H9 (cell line): Measurements from ENCODE around the gene BICDL2. TPM values are rescaled to one million over a fixed set of nuclear protein-coding genes. Genes with fewer than 3 reads are reported as not detected.
A peak's percentile ranks its signal among the peaks of the same experiment; 100 is the strongest.

Source experiments
- DNase-seq: peaks from one replicate; pipeline ENCODE4 v3.0.0-alpha.2; 2017
- H2AFZ ChIP-seq: one replicate; pipeline ENCODE4 v1.6.1; 2013; ENCODE audit warnings: mild to moderate bottlenecking, low read length, control low read depth, moderate library complexity
- H2AK5ac ChIP-seq: 2 replicates; pipeline ENCODE4 v1.6.1; 2013; ENCODE audit warnings: low read length, control low read depth, mixed read lengths; ENCODE audit not compliant: insufficient read length
- H2BK120ac ChIP-seq: one replicate; pipeline ENCODE4 v1.6.1; 2013; ENCODE audit warnings: low read depth, mild to moderate bottlenecking, low read length, control low read depth, inconsistent platforms; ENCODE audit not compliant: poor library complexity, severe bottlenecking
- H2BK12ac ChIP-seq: 2 replicates; pipeline ENCODE4 v1.6.1; 2013; ENCODE audit warnings: low read length, control low read depth, mixed read lengths, low read depth; ENCODE audit not compliant: insufficient read length
- H2BK15ac ChIP-seq: 2 replicates; pipeline ENCODE4 v1.6.1; 2013; ENCODE audit warnings: low read depth, low read length, control low read depth
- H2BK20ac ChIP-seq: one replicate; pipeline ENCODE4 v1.6.1; 2013; ENCODE audit warnings: low read depth, mild to moderate bottlenecking, low read length, control low read depth, inconsistent platforms; ENCODE audit not compliant: poor library complexity, severe bottlenecking
- H2BK5ac ChIP-seq: 2 replicates; pipeline ENCODE4 v1.6.1; 2013; ENCODE audit warnings: low read length, control low read depth, mixed read lengths; ENCODE audit not compliant: insufficient read length
- H3K14ac ChIP-seq: 2 replicates; pipeline ENCODE4 v1.6.1; 2013; ENCODE audit warnings: low read length, control low read depth; ENCODE audit not compliant: insufficient read depth
- H3K18ac ChIP-seq: 2 replicates; pipeline ENCODE4 v1.6.1; 2013; ENCODE audit warnings: low read depth, mild to moderate bottlenecking, mixed read lengths, low read length, control low read depth; ENCODE audit not compliant: insufficient read length
- H3K23ac ChIP-seq: 2 replicates; pipeline ENCODE4 v1.6.1; 2013; ENCODE audit warnings: low read length, control low read depth, mixed read lengths, low read depth; ENCODE audit not compliant: insufficient read length
- H3K23me2 ChIP-seq: 2 replicates; pipeline ENCODE4 v1.6.1; 2013; ENCODE audit warnings: low read depth, mild to moderate bottlenecking, mixed read lengths, low read length, control low read depth; ENCODE audit not compliant: insufficient read length, poor library complexity, severe bottlenecking
- H3K27ac ChIP-seq: 2 replicates; pipeline ENCODE4 v1.5.1; 2013; ENCODE audit warnings: low read length, control low read depth, mixed read lengths, low read depth; ENCODE audit not compliant: insufficient read length
- H3K27me3 ChIP-seq: 2 replicates; pipeline ENCODE4 v1.6.1; 2013; ENCODE audit warnings: low read length, control low read depth, inconsistent platforms; ENCODE audit not compliant: insufficient read depth
- H3K4ac ChIP-seq: 2 replicates; pipeline ENCODE4 v1.6.1; 2013; ENCODE audit warnings: low read depth, mild to moderate bottlenecking, control low read depth, inconsistent platforms, low read length, moderate library complexity
- H3K4me1 ChIP-seq: 2 replicates; pipeline ENCODE4 v1.6.1; 2013; ENCODE audit warnings: low read length, control low read depth, inconsistent platforms; ENCODE audit not compliant: insufficient read depth
- H3K4me2 ChIP-seq: 2 replicates; pipeline ENCODE4 v1.6.1; 2013; ENCODE audit warnings: low read length, control low read depth, mixed read lengths; ENCODE audit not compliant: insufficient read length, insufficient read depth
- H3K56ac ChIP-seq: 2 replicates; pipeline ENCODE4 v1.6.1; 2013; ENCODE audit warnings: low read depth, mild to moderate bottlenecking, mixed read lengths, low read length, control low read depth; ENCODE audit not compliant: insufficient read length
- H3K79me1 ChIP-seq: 2 replicates; pipeline ENCODE4 v1.6.1; 2013; ENCODE audit warnings: low read depth, mild to moderate bottlenecking, moderate library complexity, low read length, control low read depth, inconsistent platforms; ENCODE audit not compliant: insufficient read depth, poor library complexity, severe bottlenecking
- H3K79me2 ChIP-seq: 2 replicates; pipeline ENCODE4 v1.6.1; 2013; ENCODE audit warnings: low read length, control low read depth, inconsistent platforms; ENCODE audit not compliant: insufficient read depth
- H3K9ac ChIP-seq: 2 replicates; pipeline ENCODE4 v1.6.1; 2013; ENCODE audit warnings: low read length, control low read depth, mixed read lengths; ENCODE audit not compliant: insufficient read length; ENCODE audit errors: extremely low read depth
- H3K9me3 ChIP-seq: one replicate; pipeline ENCODE4 v1.6.1; 2013; ENCODE audit warnings: low read depth, low read length, inconsistent platforms; ENCODE audit not compliant: control insufficient read depth
- H3T11ph ChIP-seq: one replicate; pipeline ENCODE4 v1.6.1; 2013; ENCODE audit warnings: mild to moderate bottlenecking, low read length, control low read depth, inconsistent platforms
- H4K20me1 ChIP-seq: one replicate; pipeline ENCODE4 v1.6.1; 2013; ENCODE audit not compliant: control insufficient read depth, insufficient read length, insufficient read depth
- H4K5ac ChIP-seq: 2 replicates; pipeline ENCODE4 v1.6.1; 2013; ENCODE audit warnings: low read depth, mild to moderate bottlenecking, mixed read lengths, low read length, control low read depth; ENCODE audit not compliant: insufficient read length
- H4K8ac ChIP-seq: replicated peaks from 2 replicates; pipeline ENCODE4 v1.6.1; 2013; ENCODE audit warnings: low read length, control low read depth, mixed read lengths, low read depth; ENCODE audit not compliant: insufficient read length
- H4K91ac ChIP-seq: 2 replicates; pipeline ENCODE4 v1.6.1; 2013; ENCODE audit warnings: low read depth, mild to moderate bottlenecking, moderate library complexity, mixed read lengths, low read length, control low read depth; ENCODE audit not compliant: insufficient read length
- H3K27ac Mint-ChIP-seq, 3 experiments: 2 replicates in 2 of 3; 3 replicates in 1 of 3; pipeline ENCODE4 v1.8.0; 2020 to 2021; ENCODE audit warnings: mixed read lengths in 3 of 3, mild to moderate bottlenecking in 1 of 3, moderate library complexity in 1 of 3
- H3K27me3 Mint-ChIP-seq: 2 replicates; pipeline ENCODE4 v1.8.0; 2021; ENCODE audit warnings: low read depth, mild to moderate bottlenecking, moderate library complexity, mixed read lengths
- H3K36me3 Mint-ChIP-seq, 3 experiments: 2 replicates in 2 of 3; 3 replicates in 1 of 3; pipeline ENCODE4 v1.8.0; 2020 to 2021; ENCODE audit warnings: low read depth in 3 of 3, mixed read lengths in 3 of 3; ENCODE audit not compliant: insufficient read depth in 1 of 3
- H3K4me1 Mint-ChIP-seq, 2 experiments: 2 replicates each; pipeline ENCODE4 v1.8.0; 2020; ENCODE audit warnings: mixed read lengths in 2 of 2
- H3K4me3 Mint-ChIP-seq, 2 experiments: 2 replicates in 1 of 2; 3 replicates in 1 of 2; pipeline ENCODE4 v1.8.0; 2020 to 2021; ENCODE audit warnings: mild to moderate bottlenecking in 2 of 2, mixed read lengths in 2 of 2, moderate library complexity in 1 of 2
- H3K9me3 Mint-ChIP-seq, 2 experiments: 2 replicates in 1 of 2; 3 replicates in 1 of 2; pipeline ENCODE4 v1.8.0; 2020; ENCODE audit warnings: mild to moderate bottlenecking in 2 of 2, mixed read lengths in 2 of 2, moderate library complexity in 1 of 2
- CTCF ChIP-seq: fragments of 200-600 bp; sonication (generic); conservative IDR thresholded peaks from 3 replicates; pipeline ENCODE4 v1.8.0; 2021; ENCODE audit warnings: antibody characterized with exemption, mild to moderate bottlenecking
- WGBS: extraction: QIAGEN DNeasy Blood & Tissue Kit; methylation state at CpG from one replicate; pipeline ENCODE4 v1.1.7; 2013; ENCODE audit warnings: missing lambda C conversion rate, low lambda C conversion rate, mixed read lengths; ENCODE audit not compliant: insufficient read length; ENCODE audit errors: extremely low coverage; 5-methylcytosine and 5-hydroxymethylcytosine counted together
- total RNA-seq: library from RNA; stranded (reverse); gene quantifications from 2 replicates; pipeline ENCODE4 v1.2.1, GENCODE V29; 2021

Gene BICDL2
- total RNA-seq, 1 experiment from 2014 or later, result 13.5 TPM

GRCh38 chr16:3013491-3013951 is 23.2 kb downstream of the BICDL2 start:
- no peaks in the 10 kb centered on the region; the same call in 1 of the 2 replicates for H3K4me1 ChIP-seq
- WGBS, result no CpG with 5 or more reads among the region's 27 CpGs
- peaks cover 9% of the 10 kb centered on the region; the same call in 1 of the 2 replicates for H3K79me2 ChIP-seq
- Mint-ChIP-seq H3K9me3 (no peaks in the 10 kb centered on the region), H3K4me1 (peaks cover 51 to 80% of the 10 kb centered on the region in 2 experiments), H3K36me3 (peaks cover 21 to 32% (median 30%) of the 10 kb centered on the region in 3 experiments), H3K27ac (peak overlapping the region in 2 of 3 experiments; percentile 57 to 58; a peak in 2 of 7 replicates), H3K27me3 (peaks cover 6% of the 10 kb centered on the region), H3K4me3 (peak overlapping the region; percentile 19 to 79; a peak in 3 of 5 replicates)
- no peak overlapping the region for H3K56ac ChIP-seq
- no peak overlapping the region for H2BK20ac ChIP-seq
- no peak overlapping the region for H2BK120ac ChIP-seq
- no peak overlapping the region for H3K4me2 ChIP-seq
- H4K8ac ChIP-seq, result no peak overlapping the region
- H3K23ac ChIP-seq, result no peak overlapping the region
- H3K14ac ChIP-seq, result no peak overlapping the region; the same call in 1 of the 2 replicates
- H3K27ac ChIP-seq, result no peak overlapping the region
- no peak overlapping the region for H3K9ac ChIP-seq
- H2AK5ac ChIP-seq, result no peak overlapping the region
- no peak overlapping the region for H4K91ac ChIP-seq
- no peaks in the 10 kb centered on the region for H3K79me1 ChIP-seq
- no peak overlapping the region for H2BK5ac ChIP-seq
- H2BK12ac ChIP-seq, result no peak overlapping the region
- H2AFZ ChIP-seq, result no peak overlapping the region
- no peak overlapping the region for H4K5ac ChIP-seq
- TF ChIP-seq CTCF, result peak; percentile 32; the same call in 2 of the 3 replicates
- H3K4ac ChIP-seq, result no peak overlapping the region
- no peaks in the 10 kb centered on the region for H3K27me3 ChIP-seq
- no peak overlapping the region for H2BK15ac ChIP-seq
- H3T11ph ChIP-seq, result no peak overlapping the region
- H3K18ac ChIP-seq, result no peak overlapping the region
- peaks cover 20% of the 10 kb centered on the region for H3K23me2 ChIP-seq
- no peaks in the 10 kb centered on the region for H3K9me3 ChIP-seq
- H4K20me1 ChIP-seq, result no peaks in the 10 kb centered on the region
- DNase-seq, result peak; percentile 66
